ENCODE measurements around the gene CATSPERE. TPM values are rescaled to one million over a fixed set of nuclear protein-coding genes. Genes with fewer than 3 reads are reported as not detected.

CATSPERE gene
- total RNA-seq, 2 donors from 2014 or later = 0.22 to 0.27 TPM

DNA sequence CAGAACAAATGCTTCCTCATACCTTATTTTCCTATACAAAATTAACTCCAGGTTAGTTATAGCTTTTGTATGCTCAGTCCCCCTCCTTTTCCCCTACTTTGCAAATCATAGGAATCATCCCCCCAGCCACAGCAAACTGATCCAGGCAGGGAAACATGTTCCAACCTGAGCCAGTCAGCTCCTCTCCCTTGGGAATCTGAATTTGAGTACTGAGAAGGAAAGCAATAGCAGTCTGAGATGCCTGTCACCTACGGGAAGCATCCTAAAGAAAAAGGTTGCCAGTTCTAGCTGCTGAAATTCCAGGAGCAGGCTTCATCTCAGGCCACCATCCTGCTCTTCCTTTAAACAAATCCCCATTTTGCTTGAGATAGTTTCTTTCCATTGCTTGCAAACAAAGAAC, 16.2 kb upstream of the CATSPERE start:
- H3K4me3 ChIP-seq = no peak overlapping the region
- TF ChIP-seq, protein P1, sequence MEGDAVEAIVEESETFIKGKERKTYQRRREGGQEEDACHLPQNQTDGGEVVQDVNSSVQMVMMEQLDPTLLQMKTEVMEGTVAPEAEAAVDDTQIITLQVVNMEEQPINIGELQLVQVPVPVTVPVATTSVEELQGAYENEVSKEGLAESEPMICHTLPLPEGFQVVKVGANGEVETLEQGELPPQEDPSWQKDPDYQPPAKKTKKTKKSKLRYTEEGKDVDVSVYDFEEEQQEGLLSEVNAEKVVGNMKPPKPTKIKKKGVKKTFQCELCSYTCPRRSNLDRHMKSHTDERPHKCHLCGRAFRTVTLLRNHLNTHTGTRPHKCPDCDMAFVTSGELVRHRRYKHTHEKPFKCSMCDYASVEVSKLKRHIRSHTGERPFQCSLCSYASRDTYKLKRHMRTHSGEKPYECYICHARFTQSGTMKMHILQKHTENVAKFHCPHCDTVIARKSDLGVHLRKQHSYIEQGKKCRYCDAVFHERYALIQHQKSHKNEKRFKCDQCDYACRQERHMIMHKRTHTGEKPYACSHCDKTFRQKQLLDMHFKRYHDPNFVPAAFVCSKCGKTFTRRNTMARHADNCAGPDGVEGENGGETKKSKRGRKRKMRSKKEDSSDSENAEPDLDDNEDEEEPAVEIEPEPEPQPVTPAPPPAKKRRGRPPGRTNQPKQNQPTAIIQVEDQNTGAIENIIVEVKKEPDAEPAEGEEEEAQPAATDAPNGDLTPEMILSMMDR (IDR thresholded peaks at IDR 0.05) = no peak
- DNase-seq = no peak
- H3K9me3 ChIP-seq = no peaks in the 10 kb centered on the region
- no peaks in the 10 kb centered on the region for H3K27me3 ChIP-seq
- intact Hi-C loops (cut with DNase I) = no loop called here
- H3K4me1 ChIP-seq = peaks cover 10% of the 10 kb centered on the region
- H3K36me3 ChIP-seq = no peaks in the 10 kb centered on the region
- H3K27ac ChIP-seq = no peak overlapping the region
- H3K9ac ChIP-seq (ENCODE audit: low read depth in 2 of 2, low read length in 2 of 2) = no peak overlapping the region

GRCh38 chr1:244445320-244446181, 15.5 kb upstream of the CATSPERE start:
- Histone ChIP-seq H3K27ac (peak overlapping the region; percentile 15), H3K4me3 (no peak overlapping the region), H3K4me1 (peaks cover 16% of the 10 kb centered on the region)

DNA sequence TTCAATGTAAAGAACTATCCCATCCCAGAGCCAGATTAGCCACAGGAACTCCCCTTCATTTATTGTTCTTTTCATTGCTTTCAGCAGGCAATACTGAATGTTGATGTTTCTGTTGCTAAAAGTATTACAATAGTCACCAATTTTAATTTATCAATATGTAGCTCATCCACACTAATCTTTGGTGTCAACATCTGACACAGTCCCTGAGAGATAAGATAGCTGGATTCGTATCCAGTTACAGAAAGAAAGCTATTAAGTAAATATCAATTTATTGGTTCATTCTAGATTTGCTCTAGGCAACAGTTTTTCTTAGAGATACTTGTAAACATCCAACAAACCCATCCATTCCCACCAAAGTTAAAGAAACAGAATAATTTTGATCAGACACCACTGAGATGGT, 14.0 kb upstream of the CATSPERE start:
- Histone ChIP-seq H3K36me3 (no peaks in the 10 kb centered on the region), H3K27me3 (no peaks in the 10 kb centered on the region), H3K27ac (no peak overlapping the region), H3K4me1 (peaks cover 17% of the 10 kb centered on the region), H3K9me3 (no peaks in the 10 kb centered on the region), H3K9ac (ENCODE audit: low read depth in 2 of 2, low read length in 2 of 2) (no peak overlapping the region), H3K4me3 (no peak overlapping the region)
- DNase-seq = no peak
- intact Hi-C loops (cut with DNase I) = no loop called here
- TF ChIP-seq, protein P1 (IDR thresholded peaks at IDR 0.05) = no peak

More at GRCh38 chr1:244445320-244446181, 15.5 kb upstream of the CATSPERE start:
- H3K9ac ChIP-seq (ENCODE audit: low read depth in 2 of 2, low read length in 2 of 2) = peak overlapping the region; percentile 17 to 63
- no peaks in the 10 kb centered on the region for H3K9me3 ChIP-seq
- TF ChIP-seq, protein P1 (IDR thresholded peaks at IDR 0.05) = no peak
- no peak for DNase-seq
- H3K27me3 ChIP-seq = no peaks in the 10 kb centered on the region
- intact Hi-C loops (cut with DNase I) = no loop called here
- no peaks in the 10 kb centered on the region for H3K36me3 ChIP-seq

GRCh38 chr1:244447552-244447951, 13.5 kb upstream of the CATSPERE start:
- intact Hi-C loops (cut with DNase I) = no loop called here
- no peak overlapping the region for H3K9ac ChIP-seq (ENCODE audit: low read depth in 2 of 2, low read length in 2 of 2)
- no peak for DNase-seq
- no peaks in the 10 kb centered on the region for H3K36me3 ChIP-seq
- TF ChIP-seq, protein P1 (IDR thresholded peaks at IDR 0.05) = no peak
- H3K27me3 ChIP-seq = no peaks in the 10 kb centered on the region
- no peaks in the 10 kb centered on the region for H3K9me3 ChIP-seq
- H3K4me1 ChIP-seq = peaks cover 17% of the 10 kb centered on the region
- H3K4me3 ChIP-seq = no peak overlapping the region
- no peak overlapping the region for H3K27ac ChIP-seq

- Histone ChIP-seq H3K4me3 (no peak overlapping the region), H3K27me3 (no peaks in the 10 kb centered on the region), H3K9ac (ENCODE audit: low read depth in 2 of 2, low read length in 2 of 2) (no peak overlapping the region), H3K4me1 (peaks cover 17% of the 10 kb centered on the region), H3K9me3 (no peaks in the 10 kb centered on the region), H3K36me3 (no peaks in the 10 kb centered on the region), H3K27ac (no peak overlapping the region)
- intact Hi-C loops (cut with DNase I) = no loop called here
- DNase-seq = no peak
- TF ChIP-seq, protein P1 (IDR thresholded peaks at IDR 0.05) = no peak
These were observed 12.6 kb upstream of the CATSPERE start for GRCh38 chr1:244448279-244449036.

Measured in colonic mucosa (tissue), 4 donors.